GM18870 (cell line): ENCODE results near the gene C16orf89.
"Not testable (repeated sequence)": the region's sequence is repeated elsewhere in the genome, so short reads cannot be mapped to it uniquely, and the experiment has no call there.

Source experiments
- ATAC-seq: cut with Tn5 transposase; IDR thresholded peaks from one replicate; pipeline ENCODE4 v1.9.1; 2021; ENCODE audit warnings: moderate library complexity; ENCODE audit not compliant: unreplicated experiment

Gene C16orf89

GRCh38 chr16:5085716-5086115 is 20.0 kb upstream of the C16orf89 start:
- ATAC-seq = not testable (repeated sequence)

- ATAC-seq = not testable (repeated sequence)
These were observed 19.0 kb upstream of the C16orf89 start for GRCh38 chr16:5084802-5085201.

- ATAC-seq = not testable (repeated sequence)
These were observed 18.5 kb upstream of the C16orf89 start for GRCh38 chr16:5084099-5084731.

- ATAC-seq = not testable (repeated sequence)
These were observed 17.9 kb upstream of the C16orf89 start for GRCh38 chr16:5083646-5084045.

GRCh38 chr16:5080996-5081395 is 15.2 kb upstream of the C16orf89 start:
- ATAC-seq = not testable (repeated sequence)

- ATAC-seq = not testable (repeated sequence)
These were observed 14.7 kb upstream of the C16orf89 start for GRCh38 chr16:5080461-5080860.

GRCh38 chr16:5078626-5079025 is 12.9 kb upstream of the C16orf89 start:
- ATAC-seq = no peak

GRCh38 chr16:5077304-5077703 is 11.5 kb upstream of the C16orf89 start:
- ATAC-seq = no peak

- no peak for ATAC-seq
These were observed 9.9 kb upstream of the C16orf89 start for GRCh38 chr16:5075637-5076036.

- not testable (repeated sequence) for ATAC-seq
These were observed 8.0 kb upstream of the C16orf89 start for GRCh38 chr16:5073771-5074170.

- no peak for ATAC-seq
These were observed 7.5 kb upstream of the C16orf89 start for GRCh38 chr16:5073279-5073629.

GRCh38 chr16:5072334-5073278 is 6.8 kb upstream of the C16orf89 start:
- peak; percentile 2 for ATAC-seq

- ATAC-seq = peak; percentile 76
These were observed 6.1 kb upstream of the C16orf89 start, which contains the start of gene ALG1 for GRCh38 chr16:5071681-5072333. TSS of gene ALG1 (plus strand) at chr16:5071843. CDS start at chr16:5071850, 7 bp downstream.

- no peak for ATAC-seq
These were observed 5.6 kb upstream of the C16orf89 start for GRCh38 chr16:5071341-5071680.

- ATAC-seq = no peak
These were observed 4.9 kb upstream of the C16orf89 start for GRCh38 chr16:5070431-5071186.

- no peak for ATAC-seq
These were observed 4.1 kb upstream of the C16orf89 start for GRCh38 chr16:5069854-5070253.

- ATAC-seq = no peak
These were observed 3.3 kb upstream of the C16orf89 start for GRCh38 chr16:5069048-5069447.

GRCh38 chr16:5066511-5066910 is 755 bp upstream of the C16orf89 start:
- ATAC-seq = no peak

- no peak for ATAC-seq
These were observed 430 bp downstream of the C16orf89 start for GRCh38 chr16:5065326-5065725.

- no peak for ATAC-seq
These were observed 841 bp downstream of the C16orf89 start for GRCh38 chr16:5064915-5065314.
